PC-9 (cell line): ENCODE results near the gene ZNF892. TPM values are rescaled to one million over a fixed set of nuclear protein-coding genes. Genes with fewer than 3 reads are reported as not detected.

Source experiments
- BruUV-seq: library from RNA; stranded (reverse); fragments of 400-500 nt; replicated peaks from 2 replicates; lab custom pipeline; 2021; lab: Mats Ljungman, UMichigan
- CTCF ChIA-PET: fragments of 300-600 bp; sonication (Branson Sonifier 250); formaldehyde crosslinking; loops from one replicate; lab custom pipeline; 2022; ENCODE audit warnings: antibody characterized with exemption; lab: Charles Lee
- POLR2A ChIA-PET: fragments of 300-600 bp; sonication (Branson Sonifier 250); formaldehyde crosslinking; loops from one replicate; lab custom pipeline; 2022; ENCODE audit warnings: antibody characterized with exemption; ENCODE audit not compliant: unreplicated experiment; lab: Charles Lee
- DNase-seq, 2 experiments: peaks; one replicate each; pipeline versions ENCODE4 v3.0.0 to v3.0.0-alpha.2; 2015 to 2022; ENCODE audit warnings: mixed read lengths in 1 of 2
- H2AFZ ChIP-seq: fragments of 200-600 bp; sonication (generic); 2 replicates; pipeline ENCODE4 v1.8.1; 2017; ENCODE audit warnings: antibody characterized with exemption
- H3F3A ChIP-seq: fragments of 200-600 bp; sonication (generic); 2 replicates; pipeline ENCODE4 v1.8.1; 2017; ENCODE audit warnings: antibody characterized with exemption, mild to moderate bottlenecking, low read depth; ENCODE audit not compliant: insufficient read depth
- H3K27ac ChIP-seq: fragments of 200-600 bp; sonication (generic); 2 replicates; pipeline ENCODE4 v1.6.1; 2016; ENCODE audit warnings: mixed run types
- H3K27me3 ChIP-seq: fragments of 200-600 bp; sonication (generic); 2 replicates; pipeline ENCODE4 v1.6.1; 2016; ENCODE audit warnings: low read depth, mixed run types; ENCODE audit not compliant: insufficient read depth
- H3K36me3 ChIP-seq: fragments of 200-600 bp; sonication (generic); 2 replicates; pipeline ENCODE4 v1.6.1; 2016; ENCODE audit warnings: low read depth, mixed run types
- H3K4me1 ChIP-seq: fragments of 200-600 bp; sonication (generic); replicated peaks from 2 replicates; pipeline ENCODE4 v1.6.1; 2016; ENCODE audit warnings: mixed run types; ENCODE audit not compliant: insufficient read depth
- H3K4me2 ChIP-seq: fragments of 200-600 bp; sonication (generic); 2 replicates; pipeline ENCODE4 v1.6.1; 2017; ENCODE audit warnings: mixed run types
- H3K4me3 ChIP-seq: fragments of 200-600 bp; sonication (generic); 2 replicates; pipeline ENCODE4 v1.6.1; 2016; ENCODE audit warnings: mixed run types
- H3K79me2 ChIP-seq: fragments of 200-600 bp; sonication (generic); 2 replicates; pipeline ENCODE4 v1.6.1; 2017; ENCODE audit warnings: low read depth, mixed run types
- H3K9me2 ChIP-seq: fragments of 200-600 bp; sonication (generic); 2 replicates; pipeline ENCODE4 v1.8.1; 2017; ENCODE audit warnings: mild to moderate bottlenecking; ENCODE audit not compliant: insufficient read depth
- H3K9me3 ChIP-seq: fragments of 200-600 bp; sonication (generic); 2 replicates; pipeline ENCODE4 v1.8.1; 2016; ENCODE audit warnings: low read depth; ENCODE audit not compliant: insufficient read depth
- H4K20me1 ChIP-seq: fragments of 200-600 bp; sonication (generic); 2 replicates; pipeline ENCODE4 v1.8.1; 2017; ENCODE audit not compliant: insufficient read depth
- EZH2 ChIP-seq: fragments of 200-600 bp; sonication (generic); IDR thresholded peaks from 2 replicates; pipeline ENCODE4 v1.8.0; 2017; ENCODE audit warnings: antibody characterized with exemption, low read depth
- intact Hi-C: fragments of 100-400 bp; cut with micrococcal nuclease; formaldehyde crosslinking; loops from one replicate; pipeline ENCODE4 v1.10.0; 2022; ENCODE audit not compliant: unreplicated experiment
- total RNA-seq: library from RNA; stranded (reverse); gene quantifications from 2 replicates; pipeline ENCODE4 v1.2.3, GENCODE V29; 2021
- TF ChIP-seq, protein P1 (sequence below): fragments of 200-600 bp; sonication (generic); conservative IDR thresholded peaks from 2 replicates; pipeline ENCODE4 v1.6.1; 2017; ENCODE audit warnings: mixed run types, antibody characterized with exemption, mild to moderate bottlenecking, moderate library complexity

ZNF892 gene
- total RNA-seq, 1 experiment from 2014 or later, result 2.8 TPM

DNA sequence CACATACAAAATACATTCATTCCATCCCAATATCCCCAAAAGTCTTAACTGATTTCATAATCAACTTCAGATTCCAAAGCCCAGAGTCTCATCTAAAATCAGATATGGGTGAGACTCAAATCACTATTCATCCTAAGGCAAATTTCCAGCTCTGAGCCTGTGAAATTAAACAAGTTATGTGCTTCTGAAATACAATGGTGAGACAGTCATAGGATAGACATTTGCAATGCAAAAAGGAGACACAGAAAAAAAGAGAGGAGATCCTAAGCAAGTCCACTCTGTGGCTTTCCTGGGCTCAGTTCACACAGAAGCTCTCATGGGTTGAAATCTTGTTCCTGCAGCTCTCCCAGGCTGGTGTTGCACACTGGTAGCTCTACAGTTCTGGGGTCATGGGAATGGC lies 18.3 kb downstream of the ZNF892 start:
- Histone ChIP-seq H3K79me2 (no peaks in the 10 kb centered on the region), H3K4me3 (no peak overlapping the region), H3K27me3 (peaks cover 3% of the 10 kb centered on the region), H3F3A (no peaks in the 10 kb centered on the region), H3K4me2 (no peak overlapping the region), H4K20me1 (no peaks in the 10 kb centered on the region), H2AFZ (no peak overlapping the region), H3K27ac (no peak overlapping the region), H3K36me3 (no peaks in the 10 kb centered on the region), H3K9me3 (peaks cover 27% of the 10 kb centered on the region), H3K9me2 (no peaks in the 10 kb centered on the region), H3K4me1 (no peaks in the 10 kb centered on the region)
- BruUV-seq, result no TSS peak
- no peak for TF ChIP-seq EZH2
- TF ChIP-seq, protein P1, sequence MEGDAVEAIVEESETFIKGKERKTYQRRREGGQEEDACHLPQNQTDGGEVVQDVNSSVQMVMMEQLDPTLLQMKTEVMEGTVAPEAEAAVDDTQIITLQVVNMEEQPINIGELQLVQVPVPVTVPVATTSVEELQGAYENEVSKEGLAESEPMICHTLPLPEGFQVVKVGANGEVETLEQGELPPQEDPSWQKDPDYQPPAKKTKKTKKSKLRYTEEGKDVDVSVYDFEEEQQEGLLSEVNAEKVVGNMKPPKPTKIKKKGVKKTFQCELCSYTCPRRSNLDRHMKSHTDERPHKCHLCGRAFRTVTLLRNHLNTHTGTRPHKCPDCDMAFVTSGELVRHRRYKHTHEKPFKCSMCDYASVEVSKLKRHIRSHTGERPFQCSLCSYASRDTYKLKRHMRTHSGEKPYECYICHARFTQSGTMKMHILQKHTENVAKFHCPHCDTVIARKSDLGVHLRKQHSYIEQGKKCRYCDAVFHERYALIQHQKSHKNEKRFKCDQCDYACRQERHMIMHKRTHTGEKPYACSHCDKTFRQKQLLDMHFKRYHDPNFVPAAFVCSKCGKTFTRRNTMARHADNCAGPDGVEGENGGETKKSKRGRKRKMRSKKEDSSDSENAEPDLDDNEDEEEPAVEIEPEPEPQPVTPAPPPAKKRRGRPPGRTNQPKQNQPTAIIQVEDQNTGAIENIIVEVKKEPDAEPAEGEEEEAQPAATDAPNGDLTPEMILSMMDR, result no peak
- POLR2A ChIA-PET, result no interaction called here
- intact Hi-C loops, result no loop called here
- CTCF ChIA-PET, result interaction anchor here (0.6 kb wide), 1 partner anchor 1301 kb away, joined by 3 read pairs; no protein-coding TSS in a partner anchor
- no peak for DNase-seq

DNA sequence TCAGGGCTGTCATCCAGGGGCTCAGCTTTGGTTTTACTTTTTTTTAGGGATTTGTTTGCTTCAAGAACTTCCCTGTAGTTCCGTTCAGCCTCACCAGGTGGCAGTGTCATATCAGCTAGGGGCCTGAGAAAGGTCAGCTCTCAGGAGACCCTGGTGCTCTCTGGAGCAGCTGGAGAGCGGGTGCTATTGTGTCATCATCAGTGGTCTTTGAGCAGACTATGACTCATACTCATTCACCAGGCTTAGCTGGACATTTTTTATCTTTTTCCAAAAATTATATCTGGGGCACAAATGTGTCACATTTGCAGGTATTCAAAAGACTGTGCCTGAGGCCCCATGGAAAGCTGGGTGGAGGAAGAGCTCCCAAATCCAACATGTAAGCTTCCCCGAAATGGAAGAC lies 24.4 kb downstream of the ZNF892 start:
- peaks cover 13% of the 10 kb centered on the region for H3K4me1 ChIP-seq
- ChIA-PET CTCF (interaction anchor here (0.6 to 2.7 kb wide), 15 partner anchors 18 to 157 kb away, joined by 3 to 26 read pairs (median 4); partner anchors contain the start of gene PROM2), POLR2A (interaction anchor here (0.6 to 1.1 kb wide), 4 partner anchors 44 to 110 kb away, joined by 3 to 10 read pairs (median 4); partner anchors contain the start of gene MRPS5)
- H3K36me3 ChIP-seq, result no peaks in the 10 kb centered on the region
- no peaks in the 10 kb centered on the region for H3K79me2 ChIP-seq
- BruUV-seq, result no TSS peak
- DNase-seq, result peak; percentile 73 to 80
- H2AFZ ChIP-seq, result no peak overlapping the region
- peaks cover 11% of the 10 kb centered on the region; the same call in 1 of the 2 replicates for H3F3A ChIP-seq
- no peaks in the 10 kb centered on the region for H4K20me1 ChIP-seq
- TF ChIP-seq EZH2, result no peak
- TF ChIP-seq, protein P1, result peak; percentile 100
- peak overlapping the region; percentile 2 for H3K4me2 ChIP-seq
- no peaks in the 10 kb centered on the region; the same call in 1 of the 2 replicates for H3K27me3 ChIP-seq
- H3K9me3 ChIP-seq, result peaks cover 7% of the 10 kb centered on the region; the same call in 1 of the 2 replicates
- intact Hi-C loops, result loop anchor here (1.0 to 5.0 kb wide), 4 partner anchors 43 to 497 kb away; partner anchors contain the start of genes FAHD2A and PROM2
- no peaks in the 10 kb centered on the region for H3K9me2 ChIP-seq
- no peak overlapping the region for H3K4me3 ChIP-seq
- no peak overlapping the region for H3K27ac ChIP-seq

DNA sequence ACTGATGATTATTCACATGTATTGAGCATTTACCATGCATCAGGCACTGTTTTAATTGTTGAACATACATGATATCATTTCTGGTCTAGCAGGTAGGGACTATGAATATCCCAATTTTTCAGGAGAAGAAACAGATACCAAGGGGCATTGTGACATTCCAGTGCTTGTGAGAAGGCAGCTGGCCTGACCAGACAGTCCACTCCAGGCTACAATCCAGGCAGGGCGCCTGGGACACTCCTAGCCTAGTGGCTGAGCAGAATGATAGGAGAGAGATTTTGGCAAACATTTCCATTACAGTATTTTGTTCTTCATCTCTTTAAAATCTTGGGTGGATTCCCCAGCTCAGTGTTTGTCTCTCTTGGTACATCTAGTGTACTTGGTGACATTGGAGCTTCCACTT lies 24.9 kb downstream of the ZNF892 start:
- H3K4me3 ChIP-seq, result no peak overlapping the region
- peak in 1 of 2 experiments; percentile 32 for DNase-seq
- no peaks in the 10 kb centered on the region for H3K36me3 ChIP-seq
- 0 out of 2 replicates have a peak, but pooled peaks cover 7% of the 10 kb centered on the region for H3K9me3 ChIP-seq
- H3K4me2 ChIP-seq, result peak overlapping the region; percentile 2
- no peak overlapping the region for H3K27ac ChIP-seq
- no TSS peak for BruUV-seq
- ChIA-PET CTCF (interaction anchor here (0.9 to 2.7 kb wide), 10 partner anchors 18 to 156 kb away, joined by 3 to 26 read pairs (median 7); partner anchors contain the start of gene PROM2), POLR2A (interaction anchor here (0.6 to 1.1 kb wide), 2 partner anchors 60 to 64 kb away, joined by 5 to 10 read pairs; no protein-coding TSS in a partner anchor)
- H3K79me2 ChIP-seq, result no peaks in the 10 kb centered on the region
- H3K4me1 ChIP-seq, result peaks cover 13% of the 10 kb centered on the region
- peaks cover 11% of the 10 kb centered on the region; the same call in 1 of the 2 replicates for H3F3A ChIP-seq
- H3K27me3 ChIP-seq, result no peaks in the 10 kb centered on the region; the same call in 1 of the 2 replicates
- intact Hi-C loops, result loop anchor here (5.0 kb wide), 1 partner anchor 170 kb away; the partner anchor contains the start of gene FAHD2A
- H3K9me2 ChIP-seq, result no peaks in the 10 kb centered on the region
- no peak overlapping the region for H2AFZ ChIP-seq
- TF ChIP-seq, protein P1, result no peak
- no peak for TF ChIP-seq EZH2
- H4K20me1 ChIP-seq, result no peaks in the 10 kb centered on the region
